GM21381 (cell line): ENCODE results near the gene ZNF431.
"Not testable (repeated sequence)": the region's sequence is repeated elsewhere in the genome, so short reads cannot be mapped to it uniquely, and the experiment has no call there.

Experiments
- ATAC-seq: cut with Tn5 transposase; IDR thresholded peaks from one replicate; pipeline ENCODE4 v1.9.1; 2021; ENCODE audit warnings: mild to moderate bottlenecking, moderate library complexity; ENCODE audit not compliant: unreplicated experiment

The ZNF431 gene

GRCh38 chr19:21141787-21142464 is at the start of gene ZNF431:
Gene ZNF431, plus strand, starts transcription at chr19:21142040. Its CDS starts 144 bp downstream, at chr19:21142184.
- ATAC-seq, result peak; percentile 98

- no peak for ATAC-seq
Observed at GRCh38 chr19:21092109-21092508, 49.7 kb upstream of the ZNF431 start.

GRCh38 chr19:21094347-21095025 is 47.4 kb upstream of the ZNF431 start:
- no peak for ATAC-seq

GRCh38 chr19:21098291-21098690 is 43.5 kb upstream of the ZNF431 start:
- ATAC-seq, result no peak

GRCh38 chr19:21101521-21102242 is 40.2 kb upstream of the ZNF431 start:
- no peak for ATAC-seq

- ATAC-seq, result no peak
Observed at GRCh38 chr19:21109116-21109515, 32.7 kb upstream of the ZNF431 start.

- no peak for ATAC-seq
Observed at GRCh38 chr19:21110183-21110582, 31.7 kb upstream of the ZNF431 start.

GRCh38 chr19:21115430-21115829 is 26.4 kb upstream of the ZNF431 start:
- ATAC-seq, result no peak

GRCh38 chr19:21117041-21117907 is 24.6 kb upstream of the ZNF431 start:
- no peak for ATAC-seq

- ATAC-seq, result no peak
Observed at GRCh38 chr19:21126078-21126477, 15.8 kb upstream of the ZNF431 start.

- ATAC-seq, result no peak
Observed at GRCh38 chr19:21127001-21127400, 14.8 kb upstream of the ZNF431 start.

- ATAC-seq, result no peak
Observed at GRCh38 chr19:21127898-21128297, 13.9 kb upstream of the ZNF431 start.

GRCh38 chr19:21128901-21129698 is 12.7 kb upstream of the ZNF431 start:
- ATAC-seq, result no peak

- ATAC-seq, result no peak
Observed at GRCh38 chr19:21130097-21130775, 11.6 kb upstream of the ZNF431 start.

GRCh38 chr19:21133633-21134032 is 8.2 kb upstream of the ZNF431 start:
- ATAC-seq, result no peak

- ATAC-seq, result no peak
Observed at GRCh38 chr19:21134934-21135366, 6.9 kb upstream of the ZNF431 start.

GRCh38 chr19:21135433-21135832 is 6.4 kb upstream of the ZNF431 start:
- no peak for ATAC-seq

- ATAC-seq, result no peak
Observed at GRCh38 chr19:21138130-21138529, 3.7 kb upstream of the ZNF431 start.

GRCh38 chr19:21141006-21141405 is 834 bp upstream of the ZNF431 start:
- ATAC-seq, result not testable (repeated sequence)
